Panc1 (cell line): ENCODE results near the gene AIG1.

Experiments used
- POLR2AphosphoS5 ChIP-seq: IDR thresholded peaks from 2 replicates; pipeline ENCODE4 v1.6.1; 2012; ENCODE audit warnings: mild to moderate bottlenecking, low read depth, low read length, moderate library complexity
- REST ChIP-seq, 2 experiments: IDR thresholded peaks; 2 replicates each; pipeline ENCODE4 v1.6.1; 2011 to 2012; ENCODE audit warnings: low read depth in 2 of 2, control low read depth in 1 of 2, low read length in 1 of 2, mild to moderate bottlenecking in 1 of 2, moderate library complexity in 1 of 2; ENCODE audit not compliant: insufficient read depth in 1 of 2
- SIN3A ChIP-seq: IDR thresholded peaks from 2 replicates; pipeline ENCODE4 v1.6.1; 2012; ENCODE audit warnings: low read depth, mild to moderate bottlenecking, low read length, moderate library complexity, borderline replicate concordance; ENCODE audit not compliant: insufficient read depth
- TCF7L2 ChIP-seq: IDR thresholded peaks from 2 replicates; pipeline ENCODE4 v1.6.1; 2011; ENCODE audit warnings: mild to moderate bottlenecking, low read depth, low read length, inconsistent platforms
- TF ChIP-seq, protein P1 (sequence below): fragments of 450-650 bp; IDR thresholded peaks from 2 replicates; pipeline ENCODE4 v1.5.1; 2017; ENCODE audit warnings: mild to moderate bottlenecking

DNA sequence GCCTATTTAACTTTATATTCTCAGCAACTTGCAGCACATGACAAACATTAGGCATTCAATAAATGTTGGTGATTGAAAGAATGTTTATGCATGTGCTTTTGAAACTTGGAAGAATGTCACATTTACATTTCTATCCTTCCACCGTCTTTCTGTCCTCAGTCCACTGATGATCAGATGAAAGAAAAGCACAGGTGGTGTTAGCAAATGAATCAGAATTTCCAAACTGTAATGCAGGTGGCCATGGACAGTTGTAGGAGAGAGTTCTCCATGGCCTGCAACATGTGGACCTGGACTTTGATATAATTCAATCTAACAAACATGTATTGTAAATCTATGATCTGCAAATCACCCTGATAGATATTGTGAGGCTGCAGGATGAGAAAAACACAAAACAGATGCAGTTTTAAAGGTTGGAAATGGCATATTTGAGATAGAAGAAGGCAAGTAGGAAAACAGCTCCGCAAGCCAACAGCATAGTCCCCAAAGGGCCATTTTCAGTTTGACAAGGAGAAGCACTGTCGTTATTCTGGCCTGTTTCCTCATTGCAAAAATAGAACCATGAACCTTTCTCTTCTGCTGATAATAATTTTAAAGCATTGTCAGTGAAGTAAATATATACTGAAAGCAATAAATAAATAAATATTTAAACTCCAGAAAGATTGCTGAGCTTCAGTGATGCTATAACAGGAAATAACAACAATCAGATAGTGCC, 119.4 kb downstream of the AIG1 start:
- TF ChIP-seq, protein P1, sequence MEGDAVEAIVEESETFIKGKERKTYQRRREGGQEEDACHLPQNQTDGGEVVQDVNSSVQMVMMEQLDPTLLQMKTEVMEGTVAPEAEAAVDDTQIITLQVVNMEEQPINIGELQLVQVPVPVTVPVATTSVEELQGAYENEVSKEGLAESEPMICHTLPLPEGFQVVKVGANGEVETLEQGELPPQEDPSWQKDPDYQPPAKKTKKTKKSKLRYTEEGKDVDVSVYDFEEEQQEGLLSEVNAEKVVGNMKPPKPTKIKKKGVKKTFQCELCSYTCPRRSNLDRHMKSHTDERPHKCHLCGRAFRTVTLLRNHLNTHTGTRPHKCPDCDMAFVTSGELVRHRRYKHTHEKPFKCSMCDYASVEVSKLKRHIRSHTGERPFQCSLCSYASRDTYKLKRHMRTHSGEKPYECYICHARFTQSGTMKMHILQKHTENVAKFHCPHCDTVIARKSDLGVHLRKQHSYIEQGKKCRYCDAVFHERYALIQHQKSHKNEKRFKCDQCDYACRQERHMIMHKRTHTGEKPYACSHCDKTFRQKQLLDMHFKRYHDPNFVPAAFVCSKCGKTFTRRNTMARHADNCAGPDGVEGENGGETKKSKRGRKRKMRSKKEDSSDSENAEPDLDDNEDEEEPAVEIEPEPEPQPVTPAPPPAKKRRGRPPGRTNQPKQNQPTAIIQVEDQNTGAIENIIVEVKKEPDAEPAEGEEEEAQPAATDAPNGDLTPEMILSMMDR = no peak
- TF ChIP-seq REST (IDR thresholded peaks at IDR 0.05; ENCODE audit: insufficient read depth in 1 of 2, low read depth in 2 of 2, low read length in 1 of 2) (no peak), TCF7L2 (no peak), POLR2AphosphoS5 (no peak), SIN3A (no peak)
